Activated CD4-positive, alpha-beta T cell treated with anti-CD3 and anti-CD28 coated beads for 24 hours (primary cell): ENCODE results near the gene PCYT2.
"Not testable (repeated sequence)": the region's sequence is repeated elsewhere in the genome, so short reads cannot be mapped to it uniquely, and the experiment has no call there.

Experiments used
- DNase-seq, 2 donors: peaks; one replicate each; pipeline ENCODE4 v3.0.0-alpha.2; 2020; ENCODE audit warnings: low read depth in 2 of 2

PCYT2 gene

GRCh38 chr17:81911277-81911961 is at the start of gene PCYT2:
Gene PCYT2, minus strand, starts transcription at chr17:81911399. Its CDS starts 44 bp downstream, at chr17:81911355.
- peak; percentile 88 to 94 for DNase-seq

DNA sequence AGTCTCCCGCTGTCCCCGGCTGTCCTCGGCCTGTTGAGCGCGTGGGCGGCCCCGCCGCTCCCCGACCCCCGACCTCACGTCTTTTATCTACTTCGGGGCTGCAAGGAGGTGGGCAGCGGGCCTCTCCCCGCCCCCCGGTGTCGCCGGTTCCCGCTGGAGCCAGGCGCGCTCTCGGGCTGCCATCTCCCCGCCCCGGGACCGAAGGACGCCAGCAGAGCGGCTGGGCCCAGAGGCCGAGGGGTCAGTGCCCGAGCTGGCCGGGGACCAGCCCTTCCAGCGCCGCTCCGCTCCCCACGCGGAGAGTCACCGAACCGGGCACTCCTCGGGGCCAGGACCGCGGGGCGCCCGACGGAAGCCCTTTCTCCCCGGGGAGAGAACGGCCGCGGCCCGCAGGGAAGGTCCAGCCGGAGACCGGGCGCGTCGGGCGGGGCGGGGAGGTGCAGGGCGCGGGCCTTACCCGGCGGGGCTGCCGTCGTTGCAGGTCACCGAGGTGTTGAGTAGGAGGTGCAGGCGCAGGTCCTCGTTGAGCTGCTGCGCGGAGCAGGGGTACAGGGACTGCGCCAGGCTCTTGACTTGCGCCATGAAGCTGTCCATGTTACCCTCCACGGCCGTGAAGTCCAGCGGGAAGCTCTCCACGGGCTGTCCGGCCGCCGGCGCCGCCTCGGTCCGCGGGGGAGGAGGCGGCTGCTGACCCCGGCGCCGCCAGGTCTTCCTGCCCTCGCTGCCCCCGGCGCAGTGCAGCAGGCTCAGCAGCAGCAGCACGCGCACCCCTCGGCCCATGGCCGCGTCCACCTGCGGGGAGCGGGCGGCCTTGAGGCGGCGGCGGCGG is 49.1 kb upstream of the PCYT2 start:
- no peak for DNase-seq

- DNase-seq, result peak; percentile 57 to 76
These were observed 48.3 kb upstream of the PCYT2 start for GRCh38 chr17:81959362-81960129.

GRCh38 chr17:81958633-81959342 is 47.6 kb upstream of the PCYT2 start:
- DNase-seq, result no peak

- no peak for DNase-seq
These were observed 46.7 kb upstream of the PCYT2 start for GRCh38 chr17:81957691-81958432.

- no peak for DNase-seq
These were observed 45.7 kb upstream of the PCYT2 start for GRCh38 chr17:81956607-81957589.

DNA sequence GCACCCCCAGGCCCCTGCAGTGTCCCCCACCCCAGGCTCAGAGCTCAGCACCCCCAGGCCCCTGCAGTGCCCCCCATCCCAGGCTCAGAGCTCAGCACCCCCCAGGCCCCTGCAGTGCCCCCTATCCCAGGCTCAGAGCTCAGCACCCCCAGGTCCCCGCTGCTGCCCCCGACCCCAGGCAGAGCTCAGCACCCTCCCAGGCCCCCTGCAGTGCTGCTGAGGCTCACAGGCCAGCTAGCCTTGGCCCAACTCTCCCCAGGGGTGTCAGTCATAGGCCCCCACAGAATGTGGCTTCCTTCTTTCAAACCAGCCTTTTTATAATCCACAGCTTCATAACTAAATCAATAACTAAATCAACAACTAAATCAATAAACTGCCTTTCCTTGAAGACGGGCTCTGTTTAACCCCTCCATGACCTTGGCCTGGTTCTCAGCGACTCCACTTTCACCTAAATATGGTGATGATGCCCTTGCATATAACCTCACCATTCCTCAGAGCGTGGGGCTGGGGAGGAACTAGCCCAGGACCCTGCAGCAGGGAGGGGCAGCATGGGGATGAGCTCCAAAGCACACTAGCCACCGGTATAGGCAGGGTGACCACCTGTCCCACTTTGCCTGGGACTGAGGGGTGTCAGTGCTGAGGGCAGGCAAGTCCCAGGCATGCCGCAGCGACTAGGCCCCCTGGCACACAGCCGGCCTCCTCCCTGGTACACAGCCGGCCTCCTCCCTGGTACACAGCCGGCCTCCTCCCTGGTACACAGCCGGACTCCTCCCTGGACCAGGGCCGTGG is 44.8 kb upstream of the PCYT2 start:
- DNase-seq, result no peak

GRCh38 chr17:81955058-81955681 is 44.0 kb upstream of the PCYT2 start:
- DNase-seq, result no peak

- DNase-seq, result no peak
These were observed 43.2 kb upstream of the PCYT2 start for GRCh38 chr17:81954131-81955057.

GRCh38 chr17:81953443-81953842 is 42.2 kb upstream of the PCYT2 start:
- not testable (repeated sequence) for DNase-seq

GRCh38 chr17:81952792-81953228 is 41.6 kb upstream of the PCYT2 start:
- DNase-seq, result no peak

GRCh38 chr17:81951785-81952684 is 40.8 kb upstream of the PCYT2 start:
- DNase-seq, result no peak

- DNase-seq, result no peak
These were observed 39.3 kb upstream of the PCYT2 start for GRCh38 chr17:81950501-81950900.

- no peak for DNase-seq
These were observed 37.6 kb upstream of the PCYT2 start for GRCh38 chr17:81948635-81949378.

GRCh38 chr17:81947189-81947588 is 36.0 kb upstream of the PCYT2 start, which contains the start of gene MYADML2:
Gene MYADML2, minus strand, starts transcription at chr17:81947233. Its CDS starts 5,492 bp downstream, at chr17:81941741.
- no peak for DNase-seq
